Uterus (tissue), 2 donors: ENCODE measurements around the gene GNPTAB.

Experiments used
- POLR2A ChIP-seq, 2 donors: fragments of 450-650 bp; IDR thresholded peaks; one replicate each; pipeline ENCODE4 v1.6.1; 2016; ENCODE audit warnings: antibody characterized with exemption in 2 of 2, mild to moderate bottlenecking in 1 of 2, moderate library complexity in 1 of 2
- TF ChIP-seq, protein P1 (sequence below), 4 experiments: fragments of 200-600 bp in 2 of 4; fragments of 450-650 bp in 2 of 4; sonication (generic) in 2 of 4; IDR thresholded peaks; one replicate each; pipeline ENCODE4 v1.5.1; 2016 to 2019; ENCODE audit warnings: antibody characterized with exemption in 4 of 4, mild to moderate bottlenecking in 2 of 4, moderate library complexity in 1 of 4

DNA sequence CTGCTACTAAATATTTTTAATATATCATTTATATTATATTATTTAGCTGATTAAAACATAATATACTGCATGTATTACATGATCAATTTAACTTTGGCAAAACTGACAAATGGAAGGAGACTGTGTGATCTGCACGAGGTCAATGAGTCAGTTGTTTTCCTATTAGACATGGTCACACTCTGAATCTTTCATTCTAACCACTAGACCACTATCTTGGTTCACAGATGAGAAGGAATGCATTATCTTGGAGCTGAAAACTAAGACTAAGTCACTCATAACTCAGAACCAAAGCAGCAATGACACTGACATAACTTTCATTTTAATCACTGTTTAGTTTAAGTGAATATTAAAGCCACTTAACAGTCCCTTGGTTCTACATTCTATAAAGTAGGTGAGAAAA is 37.4 kb downstream of the GNPTAB start:
- TF ChIP-seq, protein P1, sequence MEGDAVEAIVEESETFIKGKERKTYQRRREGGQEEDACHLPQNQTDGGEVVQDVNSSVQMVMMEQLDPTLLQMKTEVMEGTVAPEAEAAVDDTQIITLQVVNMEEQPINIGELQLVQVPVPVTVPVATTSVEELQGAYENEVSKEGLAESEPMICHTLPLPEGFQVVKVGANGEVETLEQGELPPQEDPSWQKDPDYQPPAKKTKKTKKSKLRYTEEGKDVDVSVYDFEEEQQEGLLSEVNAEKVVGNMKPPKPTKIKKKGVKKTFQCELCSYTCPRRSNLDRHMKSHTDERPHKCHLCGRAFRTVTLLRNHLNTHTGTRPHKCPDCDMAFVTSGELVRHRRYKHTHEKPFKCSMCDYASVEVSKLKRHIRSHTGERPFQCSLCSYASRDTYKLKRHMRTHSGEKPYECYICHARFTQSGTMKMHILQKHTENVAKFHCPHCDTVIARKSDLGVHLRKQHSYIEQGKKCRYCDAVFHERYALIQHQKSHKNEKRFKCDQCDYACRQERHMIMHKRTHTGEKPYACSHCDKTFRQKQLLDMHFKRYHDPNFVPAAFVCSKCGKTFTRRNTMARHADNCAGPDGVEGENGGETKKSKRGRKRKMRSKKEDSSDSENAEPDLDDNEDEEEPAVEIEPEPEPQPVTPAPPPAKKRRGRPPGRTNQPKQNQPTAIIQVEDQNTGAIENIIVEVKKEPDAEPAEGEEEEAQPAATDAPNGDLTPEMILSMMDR (IDR thresholded peaks at IDR 0.05): no peak
- TF ChIP-seq POLR2A (IDR thresholded peaks at IDR 0.05): no peak
